ENCODE measurements around the gene NFIB. TPM values are rescaled to one million over a fixed set of nuclear protein-coding genes. Genes with fewer than 3 reads are reported as not detected.

The NFIB gene
- polyA plus RNA-seq, 2 of the 4 experiments (the other 2 are of a cell fraction) = 10.7 to 21.7 TPM

GRCh38 chr9:14131356-14132088 is 182.4 kb downstream of the NFIB start:
- H3K4me2 ChIP-seq = no peak overlapping the region
- no peaks in the 10 kb centered on the region for H3K4me1 ChIP-seq
- no peak for DNase-seq (ENCODE audit: low read depth in 1 of 2, low spot score in 1 of 2)
- TF ChIP-seq REST (IDR thresholded peaks at IDR 0.05) (no peak), RCOR1 (IDR thresholded peaks at IDR 0.05; ENCODE audit: low read depth, low read length) (no peak), SMC3 (IDR thresholded peaks at IDR 0.05) (no peak), HMGXB4 (CRISPR knock-in tag; IDR thresholded peaks at IDR 0.05; ENCODE audit: borderline replicate concordance) (no peak), BHLHE40 (IDR thresholded peaks at IDR 0.05; ENCODE audit: low read depth, low read length) (no peak), EHF (CRISPR knock-in tag; IDR thresholded peaks at IDR 0.05) (no peak), ZFP36 (IDR thresholded peaks at IDR 0.05; ENCODE audit: borderline replicate concordance, partially characterized antibody) (no peak), ZNF302 (CRISPR knock-in tag; IDR thresholded peaks at IDR 0.05) (no peak), TP53 (CRISPR knock-in tag; IDR thresholded peaks at IDR 0.05) (no peak), FOSB (CRISPR knock-in tag; IDR thresholded peaks at IDR 0.05) (no peak), SREBF2 (IDR thresholded peaks at IDR 0.05) (no peak)
- WGBS (ENCODE audit: missing lambda C conversion rate) = 91% methylated on average over 11 of the region's 11 CpGs
- POLR2A ChIA-PET = no interaction called here
- CTCF ChIA-PET = no interaction called here
- no peaks in the 10 kb centered on the region for H3K9me3 ChIP-seq
- ATAC-seq = no peak
- no peak overlapping the region for H3K27ac ChIP-seq
- no peak overlapping the region for H3K4me3 ChIP-seq
- FAIRE-seq = no peak

- FAIRE-seq (no peak), ATAC-seq (no peak), DNase-seq (ENCODE audit: low read depth in 1 of 2, low spot score in 1 of 2) (no peak)
- POLR2A ChIA-PET = no interaction called here
- Histone ChIP-seq H3K27ac (no peak overlapping the region), H3K4me2 (no peak overlapping the region), H3K9me3 (no peaks in the 10 kb centered on the region), H3K4me3 (no peak overlapping the region), H3K4me1 (no peaks in the 10 kb centered on the region)
- TF ChIP-seq MAZ (IDR thresholded peaks at IDR 0.05; ENCODE audit: borderline replicate concordance, low read depth, low read length) = no peak
- TF ChIP-seq POLR2A (IDR thresholded peaks at IDR 0.05; ENCODE audit: low read length) = no peak
- no peak for TF ChIP-seq MYC (IDR thresholded peaks at IDR 0.05; ENCODE audit: borderline replicate concordance, low read length)
- TF ChIP-seq HES2 (IDR thresholded peaks at IDR 0.05) = no peak
- no peak for TF ChIP-seq REST (IDR thresholded peaks at IDR 0.05)
- TF ChIP-seq SMC3 (IDR thresholded peaks at IDR 0.05) = no peak
- TF ChIP-seq KDM5A (IDR thresholded peaks at IDR 0.05) = no peak
- TF ChIP-seq CBX8 (IDR thresholded peaks at IDR 0.05) = no peak
- no peak for TF ChIP-seq TFCP2L1 (CRISPR knock-in tag; IDR thresholded peaks at IDR 0.05)
- TF ChIP-seq FOSL2 (IDR thresholded peaks at IDR 0.05) = no peak
- TF ChIP-seq FOSL2 (CRISPR knock-in tag; IDR thresholded peaks at IDR 0.05) = no peak
- TF ChIP-seq CHD2 (IDR thresholded peaks at IDR 0.05; ENCODE audit: low read length, partially characterized antibody) = no peak
- no peak for TF ChIP-seq HMGXB4 (CRISPR knock-in tag; IDR thresholded peaks at IDR 0.05; ENCODE audit: borderline replicate concordance)
- no peak for TF ChIP-seq GATA3 (IDR thresholded peaks at IDR 0.05; ENCODE audit: borderline replicate concordance)
- no peak for TF ChIP-seq MAX (IDR thresholded peaks at IDR 0.05)
- CTCF ChIA-PET = interaction anchor here (0.9 kb wide), 1 partner anchor 18 kb away, joined by 3 read pairs; no protein-coding TSS in a partner anchor
- 88% methylated on average over 1 of the region's 1 CpG for WGBS (ENCODE audit: missing lambda C conversion rate)
These were observed 186.3 kb downstream of the NFIB start for GRCh38 chr9:14127656-14128055.

Measured in A549 (cell line).